GM23248 (cell line): Measurements from ENCODE around the gene USP11. TPM values are rescaled to one million over a fixed set of nuclear protein-coding genes. Genes with fewer than 3 reads are reported as not detected.

Source experiments
- DNase-seq: peaks from one replicate; pipeline ENCODE4 v3.0.0-alpha.2; 2015
- H2AFZ ChIP-seq: fragments of 200-600 bp; sonication (generic); 2 replicates; pipeline ENCODE4 v1.6.1; 2016; ENCODE audit warnings: antibody characterized with exemption
- H3F3A ChIP-seq: fragments of 200-600 bp; sonication (generic); 2 replicates; pipeline ENCODE4 v1.6.1; 2016; ENCODE audit warnings: mild to moderate bottlenecking, antibody characterized with exemption, mixed run types; ENCODE audit not compliant: insufficient read depth
- H3K27ac ChIP-seq: fragments of 200-600 bp; sonication (generic); 2 replicates; pipeline ENCODE4 v1.5.1; 2016; ENCODE audit warnings: mild to moderate bottlenecking
- H3K27me3 ChIP-seq: fragments of 200-600 bp; sonication (generic); replicated peaks from 2 replicates; pipeline ENCODE4 v1.6.1; 2016; ENCODE audit warnings: mild to moderate bottlenecking; ENCODE audit not compliant: insufficient read depth
- H3K36me3 ChIP-seq: fragments of 200-600 bp; sonication (generic); 2 replicates; pipeline ENCODE4 v1.6.1; 2016; ENCODE audit warnings: low read depth, mild to moderate bottlenecking
- H3K4me1 ChIP-seq: fragments of 200-600 bp; sonication (generic); 2 replicates; pipeline ENCODE4 v1.6.1; 2016; ENCODE audit warnings: mild to moderate bottlenecking; ENCODE audit not compliant: insufficient read depth
- H3K4me2 ChIP-seq: fragments of 200-600 bp; sonication (generic); one replicate; pipeline ENCODE4 v1.6.1; 2016; ENCODE audit warnings: mild to moderate bottlenecking; ENCODE audit not compliant: unreplicated experiment
- H3K4me3 ChIP-seq: fragments of 200-600 bp; sonication (generic); 2 replicates; pipeline ENCODE4 v1.5.1; 2016; ENCODE audit warnings: mild to moderate bottlenecking
- H3K79me2 ChIP-seq: fragments of 200-600 bp; sonication (generic); 2 replicates; pipeline ENCODE4 v1.6.1; 2016; ENCODE audit warnings: mild to moderate bottlenecking; ENCODE audit not compliant: insufficient read depth
- H3K9ac ChIP-seq: fragments of 200-600 bp; sonication (generic); 2 replicates; pipeline ENCODE4 v1.6.1; 2016; ENCODE audit warnings: mild to moderate bottlenecking
- H3K9me2 ChIP-seq: fragments of 200-600 bp; sonication (generic); 2 replicates; pipeline ENCODE4 v1.6.1; 2016; ENCODE audit warnings: mixed run types, mild to moderate bottlenecking, moderate library complexity; ENCODE audit not compliant: insufficient read depth
- H3K9me3 ChIP-seq: fragments of 200-600 bp; sonication (generic); one replicate; pipeline ENCODE4 v1.6.1; 2017; ENCODE audit warnings: low read depth
- H4K20me1 ChIP-seq: fragments of 200-600 bp; sonication (generic); 2 replicates; pipeline ENCODE4 v1.6.0; 2016; ENCODE audit not compliant: insufficient read depth
- EZH2 ChIP-seq: fragments of 200-600 bp; sonication (generic); IDR thresholded peaks from 2 replicates; pipeline ENCODE4 v1.6.1; 2018; ENCODE audit warnings: antibody characterized with exemption, mild to moderate bottlenecking; ENCODE audit not compliant: insufficient read depth, poor library complexity, severe bottlenecking
- EZH2phosphoT487 ChIP-seq: fragments of 200-600 bp; sonication (generic); IDR thresholded peaks from 2 replicates; pipeline ENCODE4 v1.6.1; 2018; ENCODE audit warnings: antibody characterized with exemption, moderate library complexity, mild to moderate bottlenecking, low read depth; ENCODE audit not compliant: insufficient read depth
- WGBS, 2 experiments: methylation state at CpG; one replicate each; pipeline ENCODE4 v1.1.6; 2015 to 2017; ENCODE audit warnings: low lambda C conversion rate in 2 of 2, low coverage in 1 of 2; ENCODE audit errors: missing lambda C conversion rate in 2 of 2; 5-methylcytosine and 5-hydroxymethylcytosine counted together
- in situ Hi-C: fragments of 300-500 bp; cut with MboI; formaldehyde crosslinking; loops from 2 replicates; pipeline ENCODE4 v1.15.0; 2020
- polyA plus RNA-seq: library from polyadenylated mRNA; unstranded; fragments of >200 nt; fragmentation: Nextera tagmentation; extraction: Ambion mirVana; gene quantifications from 2 replicates; pipeline ENCODE4 v1.2.1, GENCODE V29; 2016
- total RNA-seq: library from RNA; depleted of rRNA; stranded (reverse); fragments of >200 nt; shearing (Covaris generic); gene quantifications from 2 replicates; pipeline ENCODE4 v1.2.3, GENCODE V29; 2014

The USP11 gene
- total and polyA plus RNA-seq, 2 experiments from 2014 or later, result 36.6 to 61.4 TPM

- Histone ChIP-seq H3K27me3 (no peaks in the 10 kb centered on the region), H3K9me2 (no peaks in the 10 kb centered on the region), H3K9me3 (no peaks in the 10 kb centered on the region), H3K27ac (no peak overlapping the region), H3K9ac (no peak overlapping the region), H2AFZ (no peak overlapping the region), H3K4me1 (peaks cover 6% of the 10 kb centered on the region; the same call in 1 of the 2 replicates), H3K79me2 (peaks cover 24% of the 10 kb centered on the region), H3K36me3 (no peaks in the 10 kb centered on the region), H3K4me2 (no peak overlapping the region), H4K20me1 (no peaks in the 10 kb centered on the region), H3F3A (peaks cover 9% of the 10 kb centered on the region; the same call in 1 of the 2 replicates), H3K4me3 (no peak overlapping the region)
- no peak for TF ChIP-seq EZH2phosphoT487
- no peak for TF ChIP-seq EZH2
- 67 to 73% methylated on average over 5 of the region's 5 CpGs for WGBS, 2 experiments
- no peak for DNase-seq
- in situ Hi-C loops, result no loop called here
Observed at GRCh38 chrX:47230136-47230868, 2.5 kb upstream of the USP11 start.

DNA sequence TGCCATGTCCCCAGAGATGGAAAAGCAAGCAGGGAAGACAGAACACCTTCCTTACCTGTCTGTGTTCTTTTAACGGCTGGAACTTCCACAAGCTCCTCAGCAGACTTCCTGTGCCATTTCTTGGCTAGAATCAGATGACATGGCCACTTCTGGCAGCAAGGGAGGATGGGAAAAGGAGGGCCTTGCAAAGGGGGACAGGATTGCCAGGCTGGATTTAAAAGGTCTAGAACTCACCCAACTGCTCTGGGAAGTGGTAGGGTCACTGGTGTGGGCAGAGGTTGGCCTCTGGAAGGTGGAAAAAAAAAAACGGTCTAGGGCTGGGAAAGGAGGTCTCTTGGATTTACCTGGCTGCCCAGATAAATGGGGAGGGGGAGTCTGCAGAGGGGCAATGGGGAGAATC lies 1.6 kb upstream of the USP11 start:
- no peak for TF ChIP-seq EZH2phosphoT487
- Histone ChIP-seq H3K9me3 (no peaks in the 10 kb centered on the region), H3F3A (peaks cover 9% of the 10 kb centered on the region; the same call in 1 of the 2 replicates), H3K4me3 (no peak overlapping the region), H3K9ac (no peak overlapping the region), H3K4me1 (peaks cover 11% of the 10 kb centered on the region; the same call in 1 of the 2 replicates), H3K9me2 (no peaks in the 10 kb centered on the region), H2AFZ (no peak overlapping the region), H3K36me3 (no peaks in the 10 kb centered on the region), H3K27me3 (no peaks in the 10 kb centered on the region), H3K27ac (no peak overlapping the region), H3K79me2 (peaks cover 33% of the 10 kb centered on the region), H3K4me2 (no peak overlapping the region), H4K20me1 (no peaks in the 10 kb centered on the region)
- no peak for DNase-seq
- WGBS, 2 experiments, result 67 to 92% methylated on average over 1 to 2 of the region's 2 CpGs
- in situ Hi-C loops, result no loop called here

DNA sequence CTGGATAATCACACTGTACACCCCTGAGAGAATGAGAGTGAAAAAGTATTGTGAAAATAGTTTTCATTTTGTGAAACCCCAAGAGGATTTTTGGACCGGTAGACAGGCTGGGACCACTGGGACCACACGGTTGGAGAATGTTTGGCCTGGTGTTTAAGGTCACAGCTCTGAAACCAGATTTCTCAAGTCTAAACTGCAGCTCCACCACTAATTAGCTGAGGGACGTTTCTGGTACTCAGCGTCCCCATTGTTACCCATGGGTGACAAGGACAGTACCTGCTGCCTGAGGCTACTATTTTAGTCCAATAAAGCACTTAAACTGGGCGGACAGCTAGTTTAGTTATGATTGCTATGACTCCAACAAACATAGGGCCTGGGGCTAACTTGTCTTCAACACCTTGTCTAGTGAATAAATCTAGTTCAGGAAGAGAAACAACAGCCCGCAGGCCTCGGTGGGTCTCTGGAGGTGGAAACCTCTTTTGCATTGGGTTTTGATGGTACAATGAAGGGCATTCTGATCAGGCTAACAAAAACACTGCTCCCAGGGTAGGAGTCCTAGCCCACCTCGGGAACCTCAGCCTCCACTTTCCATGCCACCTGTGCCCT lies 509 bp upstream of the USP11 start:
- Histone ChIP-seq H3K36me3 (no peaks in the 10 kb centered on the region), H3K9ac (peak overlapping the region; percentile 100), H3K4me1 (peaks cover 11% of the 10 kb centered on the region; the same call in 1 of the 2 replicates), H3K4me3 (peak overlapping the region; percentile 94), H3K9me3 (no peaks in the 10 kb centered on the region), H4K20me1 (no peaks in the 10 kb centered on the region), H3K9me2 (no peaks in the 10 kb centered on the region), H3K27ac (peak overlapping the region; percentile 99), H2AFZ (peak overlapping the region; percentile 58), H3K4me2 (peak overlapping the region; percentile 76), H3F3A (peaks cover 9% of the 10 kb centered on the region; the same call in 1 of the 2 replicates), H3K27me3 (no peaks in the 10 kb centered on the region), H3K79me2 (peaks cover 44% of the 10 kb centered on the region)
- in situ Hi-C loops, result no loop called here
- no peak for DNase-seq
- 68 to 70% methylated on average over 5 to 8 of the region's 8 CpGs for WGBS, 2 experiments
- TF ChIP-seq EZH2phosphoT487 (no peak), EZH2 (no peak)

GRCh38 chrX:47233333-47234113 lies 714 bp downstream of the USP11 start:
- Histone ChIP-seq H3F3A (peaks cover 9% of the 10 kb centered on the region; the same call in 1 of the 2 replicates), H3K4me3 (peak overlapping the region; percentile 94), H3K79me2 (peaks cover 56% of the 10 kb centered on the region), H3K9me2 (no peaks in the 10 kb centered on the region), H3K27me3 (no peaks in the 10 kb centered on the region), H3K4me2 (peak overlapping the region; percentile 86), H4K20me1 (no peaks in the 10 kb centered on the region), H3K27ac (peak overlapping the region; percentile 99), H3K9ac (peak overlapping the region; percentile 100), H3K36me3 (no peaks in the 10 kb centered on the region), H3K4me1 (peaks cover 11% of the 10 kb centered on the region; the same call in 1 of the 2 replicates), H2AFZ (no peak overlapping the region; the same call in 1 of the 2 replicates), H3K9me3 (no peaks in the 10 kb centered on the region)
- TF ChIP-seq EZH2 (no peak), EZH2phosphoT487 (no peak)
- peak; percentile 96 for DNase-seq
- WGBS, 2 experiments, result 0 to 1% methylated on average over 15 to 43 of the region's 51 CpGs
- in situ Hi-C loops, result no loop called here
